ENCODE measurements around the gene INSIG1.

DNA sequence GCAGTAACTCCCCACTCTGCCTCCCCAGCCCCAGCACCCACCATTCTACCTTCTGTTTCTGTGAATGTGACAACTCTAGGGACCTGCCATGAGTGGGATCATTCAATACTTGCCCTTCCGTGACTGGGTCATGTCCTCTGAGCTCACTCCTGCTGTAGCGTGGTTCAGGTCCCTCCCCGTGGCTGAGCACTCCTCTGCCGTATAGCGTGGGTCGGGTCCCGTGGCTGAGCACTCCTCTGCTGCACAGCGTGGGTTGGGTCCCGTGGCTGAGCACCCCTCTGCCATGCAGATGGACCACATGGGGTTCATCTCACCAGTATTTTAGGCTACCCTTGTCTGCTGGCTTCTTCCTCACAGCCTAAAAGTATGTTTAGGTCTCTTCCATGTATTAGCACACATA, 43.0 kb downstream of the INSIG1 start:
- TF ChIP-seq CTCF (IDR thresholded peaks at IDR 0.05; ENCODE audit: insufficient read depth, low read depth, low read length) (no peak), EZH2 (IDR thresholded peaks at IDR 0.05; ENCODE audit: insufficient read depth, low read length) (no peak)

Measured in astrocyte (in vitro differentiated cells and primary cell).